GM23338 (cell line): Measurements from ENCODE around the gene CAMTA1. TPM values are rescaled to one million over a fixed set of nuclear protein-coding genes. Genes with fewer than 3 reads are reported as not detected.

Source experiments
- ATAC-seq: fragments of 200-7000 bp; cut with Tn5 transposase; 3 replicates; pipeline ENCODE4 v1.9.1; 2020
- DNase-seq: peaks from one replicate; pipeline ENCODE4 v3.0.0-alpha.2; 2015; ENCODE audit warnings: low spot score
- H2AFZ ChIP-seq: fragments of 200-600 bp; sonication (generic); 2 replicates; pipeline ENCODE4 v1.8.0; 2016; ENCODE audit warnings: antibody characterized with exemption, mild to moderate bottlenecking, moderate library complexity
- H3F3A ChIP-seq: fragments of 200-600 bp; sonication (generic); replicated peaks from 2 replicates; pipeline ENCODE4 v1.8.0; 2017; ENCODE audit warnings: antibody characterized with exemption, mixed run types, low read depth
- H3K27ac ChIP-seq: fragments of 200-600 bp; sonication (generic); 2 replicates; pipeline ENCODE4 v1.6.1; 2016; ENCODE audit warnings: low read depth
- H3K27me3 ChIP-seq: fragments of 200-600 bp; sonication (generic); 2 replicates; pipeline ENCODE4 v1.8.0; 2016; ENCODE audit warnings: mild to moderate bottlenecking, mixed run types, moderate library complexity; ENCODE audit not compliant: insufficient read depth
- H3K36me3 ChIP-seq: fragments of 200-600 bp; sonication (generic); 2 replicates; pipeline ENCODE4 v1.8.0; 2016; ENCODE audit warnings: mild to moderate bottlenecking; ENCODE audit not compliant: insufficient read depth
- H3K4me1 ChIP-seq: fragments of 200-600 bp; sonication (generic); 2 replicates; pipeline ENCODE4 v1.8.0; 2016; ENCODE audit warnings: mild to moderate bottlenecking, moderate library complexity; ENCODE audit not compliant: insufficient read depth
- H3K4me2 ChIP-seq: fragments of 200-600 bp; sonication (generic); 2 replicates; pipeline ENCODE4 v1.7.1; 2017; ENCODE audit warnings: mixed run types
- H3K4me3 ChIP-seq: fragments of 200-600 bp; sonication (generic); 2 replicates; pipeline ENCODE4 v1.6.1; 2016; ENCODE audit warnings: mixed run types
- H3K79me2 ChIP-seq: fragments of 200-600 bp; sonication (generic); replicated peaks from 2 replicates; pipeline ENCODE4 v1.8.0; 2017; ENCODE audit warnings: mild to moderate bottlenecking; ENCODE audit not compliant: insufficient read depth
- H3K9me2 ChIP-seq: fragments of 200-600 bp; sonication (generic); 2 replicates; pipeline ENCODE4 v1.8.0; 2017; ENCODE audit not compliant: insufficient read depth
- H4K20me1 ChIP-seq: fragments of 200-600 bp; sonication (generic); replicated peaks from 2 replicates; pipeline ENCODE4 v1.8.0; 2017; ENCODE audit warnings: mild to moderate bottlenecking; ENCODE audit not compliant: insufficient read depth
- H3K27ac Mint-ChIP-seq: 2 replicates; pipeline ENCODE4 v1.8.0; 2020; ENCODE audit warnings: inconsistent platforms, mild to moderate bottlenecking, moderate library complexity, mixed read lengths
- H3K27me3 Mint-ChIP-seq: 3 replicates; pipeline ENCODE4 v1.8.0; 2022; ENCODE audit warnings: low read depth, mild to moderate bottlenecking, moderate library complexity, mixed read lengths, inconsistent platforms; ENCODE audit not compliant: insufficient read depth, poor library complexity
- H3K36me3 Mint-ChIP-seq: 3 replicates; pipeline ENCODE4 v1.8.0; 2021; ENCODE audit warnings: low read depth, mild to moderate bottlenecking, inconsistent platforms, moderate library complexity, mixed read lengths
- H3K4me1 Mint-ChIP-seq: 3 replicates; pipeline ENCODE4 v1.8.0; 2020; ENCODE audit warnings: mild to moderate bottlenecking, inconsistent platforms, mixed read lengths
- H3K4me3 Mint-ChIP-seq: 3 replicates; pipeline ENCODE4 v1.8.0; 2021; ENCODE audit warnings: moderate library complexity, mild to moderate bottlenecking, inconsistent platforms, mixed read lengths
- H3K9me3 Mint-ChIP-seq: 3 replicates; pipeline ENCODE4 v1.8.0; 2020; ENCODE audit warnings: moderate library complexity, mild to moderate bottlenecking, inconsistent platforms, mixed read lengths
- CREB1 ChIP-seq: fragments of 250-450 bp; sonication (Bioruptor Pico); IDR thresholded peaks from 2 replicates; pipeline ENCODE4 v1.5.0; 2020; ENCODE audit warnings: low read depth, mild to moderate bottlenecking, moderate library complexity
- EZH2 ChIP-seq: fragments of 200-600 bp; sonication (generic); IDR thresholded peaks from one replicate; pipeline ENCODE4 v1.8.0; 2017; ENCODE audit warnings: antibody characterized with exemption, mild to moderate bottlenecking, low read depth; ENCODE audit not compliant: unreplicated experiment
- JUNB ChIP-seq: IDR thresholded peaks from one replicate; pipeline ENCODE4 v1.6.1; 2016; ENCODE audit warnings: antibody characterized with exemption; ENCODE audit not compliant: unreplicated experiment
- NANOG ChIP-seq: IDR thresholded peaks from 2 replicates; pipeline ENCODE4 v1.6.1; 2016; ENCODE audit warnings: antibody characterized with exemption, borderline replicate concordance
- POLR2AphosphoS5 ChIP-seq: IDR thresholded peaks from 2 replicates; pipeline ENCODE4 v1.6.1; 2016; ENCODE audit warnings: antibody characterized with exemption, low read depth
- STAT1 ChIP-seq: IDR thresholded peaks from one replicate; pipeline ENCODE4 v1.6.1; 2016; ENCODE audit warnings: antibody characterized with exemption; ENCODE audit not compliant: unreplicated experiment
- ZNF331 ChIP-seq: fragments of 250-450 bp; sonication (Bioruptor Pico); IDR thresholded peaks from 2 replicates; pipeline ENCODE4 v1.5.0; 2020; ENCODE audit warnings: low read depth, mild to moderate bottlenecking, moderate library complexity
- polyA plus RNA-seq: library from polyadenylated mRNA; unstranded; fragments of >200 nt; fragmentation: Nextera tagmentation; extraction: Ambion mirVana; gene quantifications from 2 replicates; pipeline ENCODE4 v1.2.1, GENCODE V29; 2016
- total RNA-seq: library from RNA; depleted of rRNA; stranded (reverse); fragments of >200 nt; shearing (Covaris generic); gene quantifications from 2 replicates; pipeline ENCODE4 v1.2.3, GENCODE V29; 2014
- TF ChIP-seq, protein P1 (sequence below), 2 experiments: fragments of 200-600 bp in 1 of 2; sonication (generic) in 1 of 2; conservative IDR thresholded peaks; 2 replicates each; pipeline versions ENCODE4 v1.5.1 to v1.6.1; 2016 to 2017; ENCODE audit warnings: antibody characterized with exemption in 2 of 2, low read depth in 2 of 2, mild to moderate bottlenecking in 2 of 2, moderate library complexity in 1 of 2
- TF ChIP-seq, protein P2 (sequence below): fragments of 250-450 bp; sonication (Bioruptor Pico); IDR thresholded peaks from 2 replicates; pipeline ENCODE4 v1.5.0; 2020; ENCODE audit warnings: mild to moderate bottlenecking, moderate library complexity
- TF ChIP-seq, protein P3 (sequence below): IDR thresholded peaks from 2 replicates; pipeline ENCODE4 v1.6.1; 2016; ENCODE audit warnings: antibody characterized with exemption

The CAMTA1 gene
- total and polyA plus RNA-seq, 2 experiments from 2014 or later, result 115 to 519 TPM

DNA sequence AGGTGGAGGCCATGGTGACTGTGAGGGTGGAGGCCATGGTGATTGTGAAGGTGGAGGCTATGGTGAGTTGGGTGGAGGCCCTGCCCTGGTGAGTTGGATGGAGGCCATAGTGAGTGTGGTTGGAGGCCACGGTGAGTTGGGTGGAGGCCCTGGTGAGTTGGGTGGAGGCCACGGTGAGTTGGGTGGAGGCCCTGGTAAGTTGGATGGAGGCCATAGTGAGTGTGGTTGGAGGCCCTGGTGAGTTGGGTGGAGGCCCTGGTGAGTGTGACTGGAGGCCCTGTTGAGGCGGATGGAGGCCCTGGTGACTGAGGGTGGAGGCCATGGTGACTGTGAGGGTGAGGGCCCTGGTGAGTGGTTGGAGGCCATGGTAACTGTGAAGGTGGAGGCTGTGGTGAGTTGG lies 860.9 kb downstream of the CAMTA1 start:
- Histone ChIP-seq H3K4me1 (no peaks in the 10 kb centered on the region), H3F3A (no peaks in the 10 kb centered on the region), H4K20me1 (no peaks in the 10 kb centered on the region), H3K27me3 (no peaks in the 10 kb centered on the region), H3K9me2 (no peaks in the 10 kb centered on the region), H3K4me3 (no peak overlapping the region), H2AFZ (no peak overlapping the region), H3K79me2 (no peaks in the 10 kb centered on the region), H3K36me3 (no peaks in the 10 kb centered on the region), H3K4me2 (no peak overlapping the region), H3K27ac (no peak overlapping the region)
- Mint-ChIP-seq H3K36me3 (no peaks in the 10 kb centered on the region; the same call in 2 of the 3 replicates), H3K27ac (no peak overlapping the region), H3K27me3 (peaks cover 5% of the 10 kb centered on the region), H3K4me1 (peaks cover 12% of the 10 kb centered on the region), H3K9me3 (no peaks in the 10 kb centered on the region; the same call in 2 of the 3 replicates), H3K4me3 (no peak overlapping the region)
- DNase-seq (no peak), ATAC-seq (no peak)
- no peak for TF ChIP-seq JUNB
- no peak for TF ChIP-seq ZNF331 (CRISPR knock-in tag)
- TF ChIP-seq, protein P1, sequence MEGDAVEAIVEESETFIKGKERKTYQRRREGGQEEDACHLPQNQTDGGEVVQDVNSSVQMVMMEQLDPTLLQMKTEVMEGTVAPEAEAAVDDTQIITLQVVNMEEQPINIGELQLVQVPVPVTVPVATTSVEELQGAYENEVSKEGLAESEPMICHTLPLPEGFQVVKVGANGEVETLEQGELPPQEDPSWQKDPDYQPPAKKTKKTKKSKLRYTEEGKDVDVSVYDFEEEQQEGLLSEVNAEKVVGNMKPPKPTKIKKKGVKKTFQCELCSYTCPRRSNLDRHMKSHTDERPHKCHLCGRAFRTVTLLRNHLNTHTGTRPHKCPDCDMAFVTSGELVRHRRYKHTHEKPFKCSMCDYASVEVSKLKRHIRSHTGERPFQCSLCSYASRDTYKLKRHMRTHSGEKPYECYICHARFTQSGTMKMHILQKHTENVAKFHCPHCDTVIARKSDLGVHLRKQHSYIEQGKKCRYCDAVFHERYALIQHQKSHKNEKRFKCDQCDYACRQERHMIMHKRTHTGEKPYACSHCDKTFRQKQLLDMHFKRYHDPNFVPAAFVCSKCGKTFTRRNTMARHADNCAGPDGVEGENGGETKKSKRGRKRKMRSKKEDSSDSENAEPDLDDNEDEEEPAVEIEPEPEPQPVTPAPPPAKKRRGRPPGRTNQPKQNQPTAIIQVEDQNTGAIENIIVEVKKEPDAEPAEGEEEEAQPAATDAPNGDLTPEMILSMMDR (conservative IDR thresholded peaks at IDR 0.05; ENCODE audit: low read depth in 2 of 2), result no peak
- TF ChIP-seq POLR2AphosphoS5, result no peak
- TF ChIP-seq STAT1, result no peak
- TF ChIP-seq, protein P2, sequence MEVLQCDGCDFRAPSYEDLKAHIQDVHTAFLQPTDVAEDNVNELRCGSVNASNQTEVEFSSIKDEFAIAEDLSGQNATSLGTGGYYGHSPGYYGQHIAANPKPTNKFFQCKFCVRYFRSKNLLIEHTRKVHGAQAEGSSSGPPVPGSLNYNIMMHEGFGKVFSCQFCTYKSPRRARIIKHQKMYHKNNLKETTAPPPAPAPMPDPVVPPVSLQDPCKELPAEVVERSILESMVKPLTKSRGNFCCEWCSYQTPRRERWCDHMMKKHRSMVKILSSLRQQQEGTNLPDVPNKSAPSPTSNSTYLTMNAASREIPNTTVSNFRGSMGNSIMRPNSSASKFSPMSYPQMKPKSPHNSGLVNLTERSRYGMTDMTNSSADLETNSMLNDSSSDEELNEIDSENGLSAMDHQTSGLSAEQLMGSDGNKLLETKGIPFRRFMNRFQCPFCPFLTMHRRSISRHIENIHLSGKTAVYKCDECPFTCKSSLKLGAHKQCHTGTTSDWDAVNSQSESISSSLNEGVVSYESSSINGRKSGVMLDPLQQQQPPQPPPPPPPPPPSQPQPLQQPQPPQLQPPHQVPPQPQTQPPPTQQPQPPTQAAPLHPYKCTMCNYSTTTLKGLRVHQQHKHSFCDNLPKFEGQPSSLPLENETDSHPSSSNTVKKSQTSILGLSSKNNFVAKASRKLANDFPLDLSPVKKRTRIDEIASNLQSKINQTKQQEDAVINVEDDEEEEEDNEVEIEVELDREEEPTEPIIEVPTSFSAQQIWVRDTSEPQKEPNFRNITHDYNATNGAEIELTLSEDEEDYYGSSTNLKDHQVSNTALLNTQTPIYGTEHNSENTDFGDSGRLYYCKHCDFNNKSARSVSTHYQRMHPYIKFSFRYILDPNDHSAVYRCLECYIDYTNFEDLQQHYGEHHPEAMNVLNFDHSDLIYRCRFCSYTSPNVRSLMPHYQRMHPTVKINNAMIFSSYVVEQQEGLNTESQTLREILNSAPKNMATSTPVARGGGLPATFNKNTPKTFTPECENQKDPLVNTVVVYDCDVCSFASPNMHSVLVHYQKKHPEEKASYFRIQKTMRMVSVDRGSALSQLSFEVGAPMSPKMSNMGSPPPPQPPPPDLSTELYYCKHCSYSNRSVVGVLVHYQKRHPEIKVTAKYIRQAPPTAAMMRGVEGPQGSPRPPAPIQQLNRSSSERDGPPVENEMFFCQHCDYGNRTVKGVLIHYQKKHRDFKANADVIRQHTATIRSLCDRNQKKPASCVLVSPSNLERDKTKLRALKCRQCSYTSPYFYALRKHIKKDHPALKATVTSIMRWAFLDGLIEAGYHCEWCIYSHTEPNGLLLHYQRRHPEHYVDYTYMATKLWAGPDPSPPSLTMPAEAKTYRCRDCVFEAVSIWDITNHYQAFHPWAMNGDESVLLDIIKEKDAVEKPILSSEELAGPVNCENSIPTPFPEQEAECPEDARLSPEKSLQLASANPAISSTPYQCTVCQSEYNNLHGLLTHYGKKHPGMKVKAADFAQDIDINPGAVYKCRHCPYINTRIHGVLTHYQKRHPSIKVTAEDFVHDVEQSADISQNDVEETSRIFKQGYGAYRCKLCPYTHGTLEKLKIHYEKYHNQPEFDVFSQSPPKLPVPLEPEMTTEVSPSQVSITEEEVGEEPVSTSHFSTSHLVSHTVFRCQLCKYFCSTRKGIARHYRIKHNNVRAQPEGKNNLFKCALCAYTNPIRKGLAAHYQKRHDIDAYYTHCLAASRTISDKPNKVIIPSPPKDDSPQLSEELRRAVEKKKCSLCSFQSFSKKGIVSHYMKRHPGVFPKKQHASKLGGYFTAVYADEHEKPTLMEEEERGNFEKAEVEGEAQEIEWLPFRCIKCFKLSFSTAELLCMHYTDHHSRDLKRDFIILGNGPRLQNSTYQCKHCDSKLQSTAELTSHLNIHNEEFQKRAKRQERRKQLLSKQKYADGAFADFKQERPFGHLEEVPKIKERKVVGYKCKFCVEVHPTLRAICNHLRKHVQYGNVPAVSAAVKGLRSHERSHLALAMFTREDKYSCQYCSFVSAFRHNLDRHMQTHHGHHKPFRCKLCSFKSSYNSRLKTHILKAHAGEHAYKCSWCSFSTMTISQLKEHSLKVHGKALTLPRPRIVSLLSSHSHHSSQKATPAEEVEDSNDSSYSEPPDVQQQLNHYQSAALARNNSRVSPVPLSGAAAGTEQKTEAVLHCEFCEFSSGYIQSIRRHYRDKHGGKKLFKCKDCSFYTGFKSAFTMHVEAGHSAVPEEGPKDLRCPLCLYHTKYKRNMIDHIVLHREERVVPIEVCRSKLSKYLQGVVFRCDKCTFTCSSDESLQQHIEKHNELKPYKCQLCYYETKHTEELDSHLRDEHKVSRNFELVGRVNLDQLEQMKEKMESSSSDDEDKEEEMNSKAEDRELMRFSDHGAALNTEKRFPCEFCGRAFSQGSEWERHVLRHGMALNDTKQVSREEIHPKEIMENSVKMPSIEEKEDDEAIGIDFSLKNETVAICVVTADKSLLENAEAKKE (CRISPR knock-in tag), result no peak
- no peak for TF ChIP-seq CREB1 (CRISPR knock-in tag)
- TF ChIP-seq EZH2, result no peak
- TF ChIP-seq, protein P3, sequence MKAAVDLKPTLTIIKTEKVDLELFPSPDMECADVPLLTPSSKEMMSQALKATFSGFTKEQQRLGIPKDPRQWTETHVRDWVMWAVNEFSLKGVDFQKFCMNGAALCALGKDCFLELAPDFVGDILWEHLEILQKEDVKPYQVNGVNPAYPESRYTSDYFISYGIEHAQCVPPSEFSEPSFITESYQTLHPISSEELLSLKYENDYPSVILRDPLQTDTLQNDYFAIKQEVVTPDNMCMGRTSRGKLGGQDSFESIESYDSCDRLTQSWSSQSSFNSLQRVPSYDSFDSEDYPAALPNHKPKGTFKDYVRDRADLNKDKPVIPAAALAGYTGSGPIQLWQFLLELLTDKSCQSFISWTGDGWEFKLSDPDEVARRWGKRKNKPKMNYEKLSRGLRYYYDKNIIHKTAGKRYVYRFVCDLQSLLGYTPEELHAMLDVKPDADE, result no peak
- TF ChIP-seq NANOG, result no peak
